Measurements from ENCODE around the gene GALNT13.
"Not testable (repeated sequence)": the region's sequence is repeated elsewhere in the genome, so short reads cannot be mapped to it uniquely, and the experiment has no call there.

GALNT13 gene

DNA sequence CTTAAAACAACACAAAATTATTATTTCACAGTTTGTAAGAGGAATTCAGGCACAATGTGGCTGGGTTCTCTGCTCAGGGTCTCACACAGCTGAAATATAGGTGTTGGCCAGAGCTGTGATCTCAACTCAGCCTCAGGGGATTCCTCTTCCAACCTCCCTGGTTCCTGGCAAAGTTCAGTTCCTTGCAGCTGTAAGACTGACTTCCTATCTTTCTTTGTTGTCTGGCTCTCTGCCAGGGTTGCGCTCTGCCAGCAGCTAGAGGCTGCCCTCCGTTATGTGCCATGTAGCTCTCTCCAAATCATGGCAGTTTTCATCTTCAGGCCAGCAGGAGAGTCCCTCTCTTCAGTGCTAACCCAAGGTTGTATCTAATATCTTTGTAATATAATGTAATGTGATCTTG, 554.3 kb downstream of the GALNT13 start:
- DNase-seq (ENCODE audit: low read depth), result no peak

DNA sequence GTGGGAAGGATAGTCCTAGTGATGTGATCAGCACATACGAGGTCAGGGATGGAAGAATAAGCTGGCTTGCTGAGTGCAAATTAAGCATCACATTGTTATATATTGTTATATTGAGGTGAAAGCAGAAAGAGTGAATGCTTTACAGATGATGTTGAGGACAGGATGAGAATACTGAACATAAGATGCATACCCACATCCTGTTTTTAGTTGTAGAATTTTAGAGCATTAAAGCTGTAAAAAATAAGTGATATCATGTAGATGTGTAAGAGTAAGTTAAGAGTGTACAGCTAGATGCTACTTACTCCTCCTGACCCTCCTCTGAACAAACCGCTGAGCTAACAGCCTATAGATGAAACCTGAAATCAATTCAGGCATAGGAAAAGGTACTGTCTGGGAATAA, 555.7 kb downstream of the GALNT13 start:
- DNase-seq (ENCODE audit: low read depth), result no peak

DNA sequence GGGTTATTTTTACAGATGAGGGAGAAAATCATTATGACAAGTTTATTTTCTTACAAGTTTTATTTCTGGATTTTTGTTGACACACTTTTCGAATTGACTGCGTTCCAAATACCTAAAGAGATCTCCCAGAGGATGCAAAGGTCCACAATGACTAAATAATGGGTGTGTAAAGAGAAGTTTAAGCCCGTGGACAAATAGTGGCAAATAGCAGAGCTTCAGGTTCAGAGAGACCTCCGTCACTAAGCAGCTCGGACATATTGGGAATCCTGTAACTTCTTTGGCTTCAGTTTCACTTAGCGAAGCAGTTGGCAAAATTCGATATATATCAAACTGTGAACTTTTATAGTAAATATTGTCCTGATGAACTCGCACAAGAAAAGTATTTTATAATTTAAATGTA, 556.3 kb downstream of the GALNT13 start:
- DNase-seq (ENCODE audit: low read depth), result no peak

DNA sequence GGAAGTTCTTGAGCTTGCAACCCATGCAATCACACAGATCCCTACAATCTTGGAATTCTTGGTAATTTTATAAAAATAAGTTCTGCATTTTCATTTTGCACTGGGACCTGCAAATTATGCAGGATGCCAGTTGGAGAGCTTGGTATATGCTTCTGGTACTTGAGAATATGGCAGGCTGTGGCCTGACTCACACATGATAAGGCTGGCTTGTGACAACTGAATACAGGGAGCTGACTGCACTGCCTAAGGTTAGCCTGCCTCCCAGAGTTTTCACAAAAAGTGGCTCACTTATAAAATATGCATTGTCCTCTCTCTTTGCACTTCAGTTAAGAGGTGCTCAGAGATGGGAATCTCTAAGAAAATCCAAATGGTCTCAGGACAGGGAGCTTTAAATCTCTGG, 561.3 kb downstream of the GALNT13 start:
- DNase-seq (ENCODE audit: low read depth), result no peak

DNA sequence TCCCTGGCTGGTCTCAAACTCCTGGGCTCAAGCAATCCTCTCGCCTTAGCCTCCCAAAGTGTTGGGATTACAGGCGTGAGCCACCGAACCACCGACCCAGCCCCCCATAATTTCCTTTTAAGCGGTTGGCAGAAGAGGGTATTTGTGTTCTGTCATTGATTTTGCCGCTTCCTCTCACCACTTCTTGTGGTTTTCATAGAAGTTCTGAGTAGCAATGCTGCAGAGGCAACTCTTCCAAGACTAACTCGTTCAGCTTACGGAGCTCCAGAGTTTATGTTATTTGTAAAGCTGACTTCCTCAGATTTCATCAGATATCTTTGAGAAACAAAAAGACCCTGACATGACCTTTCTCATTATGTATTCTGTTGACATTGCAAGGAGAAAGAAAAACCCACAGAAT, 565.4 kb downstream of the GALNT13 start:
- DNase-seq (ENCODE audit: low read depth), result no peak

DNA sequence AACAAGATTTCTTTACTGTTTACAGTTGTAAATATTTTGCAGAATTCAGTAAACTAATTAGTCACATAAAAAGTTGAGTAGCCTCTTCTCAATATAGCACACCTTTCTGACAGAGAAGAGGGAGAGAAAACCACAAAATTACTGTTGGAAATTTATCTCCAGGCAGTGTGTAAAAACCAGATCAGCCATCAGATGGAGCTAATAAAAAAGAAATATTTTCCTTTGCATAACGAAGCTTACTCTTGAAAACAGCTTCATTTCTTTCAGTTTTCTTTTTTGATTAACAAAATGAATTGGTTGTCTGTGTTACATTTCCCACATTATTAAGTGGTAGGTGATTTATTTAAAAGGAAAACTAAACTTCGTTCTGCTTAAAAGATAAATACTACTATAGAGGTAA, 567.4 kb downstream of the GALNT13 start:
- DNase-seq (ENCODE audit: low read depth), result no peak

DNA sequence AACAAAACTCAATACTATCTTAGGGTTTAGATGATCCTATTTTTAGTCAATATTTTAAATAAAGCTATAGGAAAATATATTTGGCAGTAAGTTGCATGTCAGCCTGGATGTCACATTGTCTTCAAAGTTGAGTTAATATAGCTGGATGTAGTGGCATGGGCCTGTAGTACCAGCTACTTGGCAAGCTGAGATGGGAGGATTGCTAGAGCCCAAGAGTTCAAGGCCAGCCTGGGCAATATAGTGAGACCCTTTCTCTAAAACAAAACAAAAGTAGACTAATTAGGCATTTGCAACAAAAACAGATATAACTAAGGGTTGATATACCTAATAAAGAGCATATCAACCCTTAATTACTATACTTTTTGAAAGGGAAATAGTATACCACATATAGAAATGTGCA, 572.2 kb downstream of the GALNT13 start:
- no peak for DNase-seq (ENCODE audit: low read depth)

DNA sequence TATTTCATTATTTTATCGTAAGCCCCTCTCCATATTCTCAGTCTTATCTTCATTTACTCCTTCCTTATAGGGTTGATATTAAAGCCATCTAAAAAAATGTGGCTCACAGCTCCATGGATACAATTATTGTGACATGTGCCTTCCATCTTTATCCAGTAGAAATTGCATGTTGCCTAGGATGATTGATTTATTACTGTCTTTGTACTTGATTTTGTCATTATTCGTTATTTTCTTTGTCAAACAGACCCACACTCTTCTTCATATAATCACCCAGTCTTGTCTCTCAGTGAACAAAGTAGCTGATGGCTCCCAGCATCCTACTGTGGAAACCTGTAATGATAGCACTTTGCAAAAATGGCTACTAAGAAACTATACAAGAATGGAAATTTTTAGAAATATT, 574.6 kb downstream of the GALNT13 start:
- no peak for DNase-seq (ENCODE audit: low read depth)

DNA sequence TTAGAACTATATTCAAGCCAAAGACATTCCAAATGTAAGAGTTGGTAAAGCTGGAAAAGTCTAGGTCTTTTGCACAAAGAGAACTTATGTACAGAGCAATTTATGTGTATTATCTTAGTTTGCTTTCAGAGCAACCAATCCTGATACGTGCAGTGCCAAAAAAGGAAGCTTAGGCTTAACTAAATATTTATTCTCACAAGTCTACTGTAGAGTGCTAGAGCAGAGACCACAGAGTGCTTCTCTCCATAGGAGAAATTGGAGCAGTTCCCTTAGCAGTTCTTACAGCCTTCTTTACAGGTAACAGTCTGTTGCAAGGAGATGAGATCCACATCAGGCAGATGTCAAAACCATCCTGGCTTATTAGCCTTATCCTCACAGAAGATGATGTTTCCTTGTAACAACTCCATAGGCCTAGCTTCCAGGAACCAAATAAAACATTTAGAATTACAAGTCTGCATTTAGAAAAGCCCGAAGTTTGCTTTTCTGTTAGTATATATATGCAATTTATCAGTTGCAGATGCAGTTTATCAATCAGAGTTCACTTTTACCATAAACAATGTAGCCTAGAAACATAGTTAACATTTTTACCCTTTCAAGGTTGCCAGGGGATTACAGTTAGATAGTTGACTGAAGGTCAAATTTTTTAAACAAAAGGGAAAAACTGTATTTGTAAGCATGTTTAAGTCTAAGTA, 576.2 kb downstream of the GALNT13 start:
- no peak for DNase-seq (ENCODE audit: low read depth)

DNA sequence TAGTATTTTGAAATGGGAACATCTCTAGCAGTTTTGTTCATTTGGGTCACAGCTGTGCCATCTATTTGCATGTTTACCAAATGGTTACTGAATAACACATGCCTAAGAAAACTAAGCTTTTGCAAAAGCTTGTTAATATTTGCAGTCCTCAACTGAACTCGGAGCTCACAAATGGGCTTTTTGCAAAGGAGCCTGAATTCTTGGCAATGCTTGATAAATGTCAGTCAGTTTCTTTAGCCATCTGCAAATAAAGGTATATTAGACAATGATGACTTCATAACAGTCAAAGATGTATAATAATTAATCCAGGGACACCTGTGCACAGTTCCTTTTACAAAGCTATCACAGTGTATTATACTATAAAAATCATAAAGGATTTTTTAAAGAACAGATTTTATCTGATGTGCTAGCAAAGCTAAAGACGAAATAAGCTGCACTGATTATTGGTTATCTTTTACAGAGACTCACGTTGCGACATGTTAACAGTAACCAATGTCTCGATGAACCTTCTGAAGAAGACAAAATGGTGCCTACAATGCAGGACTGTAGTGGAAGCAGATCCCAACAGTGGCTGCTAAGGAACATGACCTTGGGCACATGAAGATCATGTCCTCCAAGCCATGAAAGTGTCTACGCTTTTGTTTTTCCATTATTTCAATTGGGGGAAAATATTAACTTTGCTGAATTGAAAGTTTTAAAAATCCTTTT, 578.4 kb downstream of the GALNT13 start:
- DNase-seq (ENCODE audit: low read depth), result no peak

DNA sequence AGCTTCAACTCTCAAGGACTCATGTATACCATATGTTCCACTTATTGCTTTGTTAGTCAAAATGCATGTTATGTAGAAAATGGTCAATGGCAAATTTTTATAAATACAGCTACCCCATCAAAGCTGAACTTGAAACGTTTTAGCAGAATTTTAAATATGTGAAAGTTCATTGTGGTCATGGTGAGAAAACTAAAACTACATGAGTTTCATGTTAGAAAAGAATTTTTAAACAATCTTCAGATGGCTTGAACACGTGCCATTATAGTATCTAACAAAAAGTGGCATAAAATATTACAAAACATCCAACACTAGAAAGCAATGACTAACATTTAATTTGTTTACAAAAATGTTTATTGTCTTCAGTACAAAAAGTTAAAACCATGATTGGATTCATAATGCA, 580.7 kb downstream of the GALNT13 start:
- no peak for DNase-seq (ENCODE audit: low read depth)

DNA sequence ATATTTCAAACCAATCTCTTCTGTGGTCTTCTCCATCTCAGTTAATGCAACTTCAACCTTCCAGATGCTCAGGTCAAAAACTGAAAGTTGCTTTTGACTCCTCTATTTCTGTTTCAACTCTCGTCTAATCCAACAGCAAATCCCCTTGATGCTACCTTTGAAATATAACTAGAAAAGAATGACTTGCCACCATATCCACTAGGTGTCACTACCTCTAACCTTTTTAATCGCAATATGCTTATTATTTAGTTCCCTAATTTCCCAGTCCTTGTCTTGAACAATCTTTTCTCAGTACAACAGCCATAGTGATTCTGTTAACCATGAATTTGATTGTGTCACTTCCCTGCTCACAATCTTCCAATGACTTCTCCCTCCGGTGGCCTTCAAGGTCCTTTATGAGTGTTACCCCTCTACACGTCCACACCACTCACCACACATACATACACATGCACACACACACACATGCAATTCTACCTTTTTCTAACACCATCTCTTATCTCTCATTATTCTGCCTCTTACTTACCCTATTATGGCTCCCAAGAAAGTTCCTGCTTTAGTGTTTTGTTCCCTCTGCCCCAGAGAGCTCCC, 581.3 kb downstream of the GALNT13 start:
- no peak for DNase-seq (ENCODE audit: low read depth)

DNA sequence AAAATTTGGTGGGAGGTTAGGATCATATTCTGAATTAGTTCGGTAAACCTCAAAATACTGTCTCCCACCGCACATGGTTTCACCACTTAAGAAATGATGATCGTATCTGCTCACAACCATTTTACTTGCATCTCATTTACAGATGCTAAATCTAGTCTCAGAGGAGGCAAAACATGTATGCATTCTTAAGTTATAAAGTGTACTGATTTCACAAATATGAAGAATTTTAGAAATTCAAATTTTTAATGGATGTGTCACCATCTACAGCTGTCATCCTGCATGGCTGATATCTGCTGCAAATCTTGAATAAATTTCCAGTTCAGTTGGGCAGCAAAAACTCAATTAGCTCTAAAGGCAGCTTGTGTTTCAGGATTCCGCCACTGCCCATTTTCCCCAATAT, 583.4 kb downstream of the GALNT13 start:
- no peak for DNase-seq (ENCODE audit: low read depth)

DNA sequence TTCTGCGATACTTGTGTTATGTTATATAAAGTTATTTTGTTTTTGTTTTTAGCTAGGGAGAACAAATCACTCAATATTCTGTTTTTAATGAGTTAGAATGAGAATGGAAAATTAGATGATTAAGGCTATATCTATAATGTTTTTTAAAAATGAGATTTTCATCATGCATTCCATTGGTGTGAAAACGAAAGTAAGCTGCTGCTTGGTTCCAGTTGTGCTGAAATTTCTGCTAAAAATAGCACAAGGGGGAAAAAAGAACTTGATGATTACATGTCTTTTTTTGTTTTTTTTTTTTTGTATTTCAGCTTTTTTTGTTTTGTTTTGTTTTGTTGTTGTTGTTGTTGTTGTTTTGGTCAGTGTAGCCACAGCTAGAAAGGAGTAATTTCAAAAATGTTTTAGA, 584.1 kb downstream of the GALNT13 start:
- no peak for DNase-seq (ENCODE audit: low read depth)

DNA sequence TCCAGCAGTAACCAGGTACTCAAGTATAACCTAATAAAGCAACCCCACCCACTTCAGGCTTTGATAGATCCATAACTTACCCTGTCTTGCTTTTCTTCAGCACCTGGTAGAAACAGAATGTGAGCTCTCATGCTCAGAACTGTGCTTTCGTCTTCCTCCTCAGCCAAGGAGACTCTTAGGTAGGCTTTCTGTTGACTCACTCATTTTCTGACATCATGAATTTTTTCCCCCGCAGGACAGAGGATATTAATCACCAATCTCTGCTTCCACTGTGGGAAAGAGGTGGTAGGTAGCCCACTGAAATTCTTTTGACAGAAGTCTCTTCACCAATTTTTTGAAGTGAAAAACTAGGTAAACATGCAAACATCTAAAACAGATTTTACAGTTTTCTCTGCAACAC, 585.6 kb downstream of the GALNT13 start:
- no peak for DNase-seq (ENCODE audit: low read depth)

DNA sequence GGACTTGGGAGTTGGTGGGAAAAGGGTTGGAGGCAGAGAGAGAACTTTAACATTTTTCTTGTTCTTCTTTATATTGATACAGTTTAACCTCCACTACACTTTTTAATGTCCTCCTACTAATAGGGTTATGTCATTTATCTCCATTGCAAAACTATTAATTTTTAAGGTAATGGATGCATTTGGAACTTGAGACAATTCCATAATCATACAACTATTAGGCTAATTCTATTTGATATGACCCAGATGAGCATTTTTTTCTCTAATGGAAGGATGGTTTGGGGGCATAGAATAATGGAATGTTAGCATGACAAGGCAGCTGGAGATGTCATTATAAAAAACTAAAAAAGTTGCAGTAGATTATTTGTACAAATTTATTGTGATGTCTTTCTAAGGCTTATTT, 587.6 kb downstream of the GALNT13 start:
- DNase-seq (ENCODE audit: low read depth), result no peak

DNA sequence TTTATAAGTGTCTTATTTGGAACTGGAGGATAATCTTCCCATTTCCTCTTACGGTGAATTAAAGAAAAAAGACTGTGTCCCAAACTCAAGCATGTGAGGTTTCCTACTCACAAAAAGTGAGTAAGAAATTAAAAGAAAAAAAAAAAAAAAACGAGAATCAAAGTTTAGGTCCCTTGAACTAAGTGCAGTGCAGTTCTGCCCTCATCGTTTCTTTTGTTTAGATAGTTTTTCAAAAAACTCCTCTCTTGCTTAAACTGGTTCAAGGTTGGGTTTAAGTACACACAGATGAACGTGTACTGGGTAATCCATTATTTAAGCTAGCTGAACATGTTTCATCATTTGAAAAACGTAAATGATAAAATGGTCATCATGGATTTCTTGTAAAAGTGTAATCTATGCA, 590.9 kb downstream of the GALNT13 start:
- DNase-seq (ENCODE audit: low read depth), result no peak

DNA sequence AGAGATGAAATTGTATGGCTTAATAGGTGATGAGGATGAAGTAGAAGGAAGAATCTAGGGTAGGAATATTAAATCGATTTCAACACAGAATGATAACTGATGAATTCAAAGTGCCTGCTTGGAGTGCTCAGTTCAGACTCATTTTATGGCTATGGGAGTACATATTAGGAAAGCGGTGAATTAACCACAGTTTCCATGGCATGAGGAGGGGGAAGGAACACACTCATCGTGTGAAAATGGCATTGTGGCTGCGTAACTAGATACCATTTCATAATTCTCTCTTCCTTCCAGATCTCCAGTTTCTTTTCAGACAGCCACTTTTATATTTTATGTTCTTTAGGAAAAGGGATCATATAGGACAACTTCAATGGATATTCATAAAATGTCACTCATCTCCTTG, 594.5 kb downstream of the GALNT13 start:
- DNase-seq (ENCODE audit: low read depth), result no peak

DNA sequence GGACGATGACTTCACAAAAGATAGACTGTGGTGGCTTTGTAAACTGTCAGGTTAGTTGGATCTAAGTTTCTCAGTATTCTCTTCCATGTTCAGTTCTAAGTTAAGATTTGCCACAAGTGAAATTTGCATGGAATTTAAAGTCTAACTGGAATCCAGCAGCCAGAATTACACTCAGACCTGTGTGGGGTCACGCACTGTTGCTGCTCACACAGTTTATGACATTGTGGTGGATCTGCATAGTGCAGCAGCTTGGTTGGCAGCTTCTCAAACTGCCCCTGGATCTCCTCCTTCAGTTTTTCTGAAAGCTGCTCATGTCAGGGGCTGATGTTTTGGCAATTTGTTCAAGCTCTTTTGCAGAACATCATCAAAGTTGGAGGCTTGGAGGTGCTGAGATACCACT, 598.7 kb downstream of the GALNT13 start:
- no peak for DNase-seq (ENCODE audit: low read depth)

DNA sequence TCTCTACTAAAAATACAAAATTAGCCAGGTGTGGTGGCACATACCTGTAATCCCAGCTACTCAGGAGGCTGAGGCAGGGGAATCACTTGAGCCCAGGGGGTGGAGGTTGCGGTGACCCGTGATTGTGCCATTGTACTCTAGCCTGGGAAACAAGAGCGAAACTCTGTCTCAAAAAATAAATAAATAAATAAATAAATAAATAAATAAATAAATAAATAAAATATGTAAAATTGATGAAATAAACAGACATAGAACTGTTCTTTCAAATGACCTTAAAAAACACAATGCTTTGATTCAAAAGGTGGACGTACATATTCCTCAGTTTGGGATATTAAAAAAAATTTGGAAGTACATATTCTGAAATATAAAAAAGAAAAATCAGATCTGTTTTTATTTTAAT, 599.8 kb downstream of the GALNT13 start:
- not testable (repeated sequence) for DNase-seq (ENCODE audit: low read depth)

DNA sequence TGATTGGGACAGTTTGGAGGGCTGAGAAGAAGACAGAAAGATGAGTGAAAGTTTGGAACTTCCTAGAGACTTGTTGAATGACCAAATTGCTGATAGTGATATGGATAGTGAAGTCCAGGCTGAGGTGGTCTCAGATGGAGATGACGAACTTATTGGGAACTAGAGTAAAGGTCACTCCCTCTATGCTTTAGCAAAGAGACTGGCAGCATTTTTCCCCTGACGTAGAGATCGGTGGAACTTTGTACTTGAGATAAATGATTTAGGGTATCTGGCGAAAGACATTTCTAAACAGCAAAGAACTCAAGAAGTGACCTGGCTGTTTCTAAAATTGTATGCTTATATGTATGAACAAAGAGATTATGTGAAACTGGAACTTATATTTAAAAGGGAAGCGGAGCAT, 605.6 kb downstream of the GALNT13 start:
- DNase-seq (ENCODE audit: low read depth), result no peak

DNA sequence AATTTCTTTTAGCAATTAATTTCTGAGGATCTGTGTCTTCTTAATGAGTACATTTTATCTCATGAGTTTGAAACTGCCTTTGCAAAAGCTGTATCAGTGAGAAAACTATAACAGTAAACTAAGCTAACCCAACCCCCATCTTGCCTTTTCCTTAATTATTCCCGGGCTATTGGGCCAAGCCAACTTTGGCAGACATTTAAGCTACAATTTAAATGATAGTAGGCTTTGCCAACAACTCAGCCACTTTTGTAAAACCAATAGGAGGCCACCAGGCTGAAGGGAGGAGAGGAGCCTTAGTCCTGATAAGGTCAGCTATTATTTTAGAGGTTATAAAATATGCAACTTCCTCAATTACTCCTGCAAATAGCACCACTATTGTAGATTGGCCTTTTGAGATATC, 608.8 kb downstream of the GALNT13 start:
- no peak for DNase-seq (ENCODE audit: low read depth)

DNA sequence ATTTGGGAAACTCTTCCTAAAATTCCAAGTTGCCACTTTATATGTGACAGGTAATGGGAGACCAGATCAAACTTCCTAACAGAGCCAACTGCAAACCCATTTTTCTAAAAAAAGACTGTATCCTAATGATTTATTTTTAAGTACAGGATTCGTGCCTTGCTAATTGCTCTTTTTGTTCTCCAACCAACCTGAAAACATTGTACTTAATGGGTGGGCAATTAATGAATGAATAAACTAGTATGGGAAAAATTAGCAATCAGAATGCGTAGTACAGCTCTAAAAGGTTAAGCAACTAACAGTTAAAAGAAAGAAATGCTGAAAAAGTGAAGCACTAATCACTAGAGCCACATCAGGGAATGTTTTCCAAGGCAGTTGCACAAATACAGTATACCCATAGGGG, 609.6 kb downstream of the GALNT13 start:
- DNase-seq (ENCODE audit: low read depth), result no peak
